Measurements from ENCODE around the gene ADAMTS9. TPM values are rescaled to one million over a fixed set of nuclear protein-coding genes. Genes with fewer than 3 reads are reported as not detected.

ADAMTS9 gene
- total and polyA plus RNA-seq, 2 donors (not counting 3 experiments of a cell fraction or from before 2014, with no cell fraction given) = 6.5 to 23.9 TPM

- TF ChIP-seq EZH2 (IDR thresholded peaks at IDR 0.05; ENCODE audit: borderline replicate concordance, low read depth, low read length, severe bottlenecking) = no peak
- peak; percentile 36 for TF ChIP-seq FOS (IDR thresholded peaks at IDR 0.05; ENCODE audit: borderline replicate concordance, insufficient read depth, low read length)
- TF ChIP-seq POLR2A (IDR thresholded peaks at IDR 0.05; ENCODE audit: low read depth, low read length) = no peak
- peak; percentile 42 for TF ChIP-seq GATA2 (IDR thresholded peaks at IDR 0.05; ENCODE audit: insufficient read depth, insufficient read length, low read depth, low read length)
- no peaks in the 10 kb centered on the region for H4K20me1 ChIP-seq (replicated peaks; ENCODE audit: control insufficient read depth, extremely low read depth, insufficient read depth, low read length)
- peak overlapping the region; percentile 45 for H3K4me2 ChIP-seq (ENCODE audit: insufficient read depth, low read length)
- no peaks in the 10 kb centered on the region for H3K79me2 ChIP-seq (ENCODE audit: control insufficient read depth, insufficient read depth, low read length)
- H3K27ac ChIP-seq (ENCODE audit: insufficient read depth, low read depth, low read length) = no peak overlapping the region
- H3K4me3 ChIP-seq (replicated peaks in 1 of 3; ENCODE audit: insufficient read depth in 1 of 3, low read depth in 1 of 3, low read length in 3 of 3) = no peak overlapping the region
- dilution Hi-C loops (cut with MboI; ENCODE audit: extremely low pct_ligation_motif_present, low sequenced_read_pairs) (no loop called here), intact Hi-C loops (cut with micrococcal nuclease) (no loop called here)
- FAIRE-seq (peak; percentile 76), DNase-seq (ENCODE audit: low read depth, low spot score) (peak; percentile 65)
- ChIA-PET CTCF (interaction anchor here (1.0 to 1.6 kb wide), 2 partner anchors 13 to 42 kb away, joined by 3 to 5 read pairs; no protein-coding TSS in a partner anchor), POLR2A (no interaction called here)
- H2AFZ ChIP-seq (ENCODE audit: low read depth, low read length) = peak overlapping the region; percentile 12
- peaks cover 0 to 2% of the 10 kb centered on the region in 2 experiments for H3K27me3 ChIP-seq (ENCODE audit: control insufficient read depth in 2 of 2, insufficient read depth in 2 of 2, low read length in 2 of 2)
- no peak overlapping the region for H3K9ac ChIP-seq (replicated peaks; ENCODE audit: extremely low read depth, insufficient read depth, low read length)
- peaks cover 9% of the 10 kb centered on the region for H3K4me1 ChIP-seq (ENCODE audit: control insufficient read depth, extremely low read depth, insufficient read depth, low read length)
- H3K9me3 ChIP-seq (replicated peaks; ENCODE audit: control insufficient read depth, insufficient read depth, low read length) = no peaks in the 10 kb centered on the region
- H3K9me1 ChIP-seq (replicated peaks; ENCODE audit: control insufficient read depth, extremely low read depth, insufficient read depth, low read length) = no peaks in the 10 kb centered on the region
- H3K36me3 ChIP-seq (ENCODE audit: control insufficient read depth in 2 of 2, extremely low read depth in 1 of 2, insufficient read depth in 2 of 2, low read length in 2 of 2) = no peaks in the 10 kb centered on the region
- no TSS peak for BruUV-seq (replicated peaks)
Observed at GRCh38 chr3:64505419-64505818, 182.4 kb downstream of the ADAMTS9 start.

DNA sequence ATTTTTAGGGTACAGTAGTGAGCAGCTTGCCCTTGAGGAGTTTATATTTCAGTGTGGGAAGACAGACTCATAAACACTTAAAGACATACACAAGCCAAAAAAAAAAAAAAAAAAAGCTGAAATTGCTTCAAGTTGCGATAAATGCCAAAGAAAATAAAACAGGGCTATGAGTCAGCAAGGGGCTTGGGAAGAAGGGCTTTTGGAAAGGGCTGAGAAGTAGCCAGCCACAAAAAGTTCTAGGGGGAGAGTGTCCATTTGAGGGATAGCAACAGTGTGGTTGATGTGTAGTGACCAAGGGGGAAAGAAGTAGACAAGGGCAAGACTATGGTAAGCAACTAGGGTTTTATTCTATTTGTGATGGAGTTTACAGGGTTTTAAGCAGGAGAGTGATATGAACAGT is 185.5 kb downstream of the ADAMTS9 start:
- Histone ChIP-seq H3K79me2 (ENCODE audit: control insufficient read depth, insufficient read depth, low read length) (no peaks in the 10 kb centered on the region), H3K4me2 (ENCODE audit: insufficient read depth, low read length) (no peak overlapping the region), H4K20me1 (replicated peaks; ENCODE audit: control insufficient read depth, extremely low read depth, insufficient read depth, low read length) (no peaks in the 10 kb centered on the region), H3K9me3 (replicated peaks; ENCODE audit: control insufficient read depth, insufficient read depth, low read length) (no peaks in the 10 kb centered on the region), H3K36me3 (ENCODE audit: control insufficient read depth in 2 of 2, extremely low read depth in 1 of 2, insufficient read depth in 2 of 2, low read length in 2 of 2) (no peaks in the 10 kb centered on the region), H3K9me1 (replicated peaks; ENCODE audit: control insufficient read depth, extremely low read depth, insufficient read depth, low read length) (no peaks in the 10 kb centered on the region), H3K4me1 (ENCODE audit: control insufficient read depth, extremely low read depth, insufficient read depth, low read length) (peaks cover 9% of the 10 kb centered on the region), H3K27me3 (ENCODE audit: control insufficient read depth in 2 of 2, insufficient read depth in 2 of 2, low read length in 2 of 2) (peaks cover 0 to 2% of the 10 kb centered on the region in 2 experiments), H2AFZ (ENCODE audit: low read depth, low read length) (no peak overlapping the region), H3K4me3 (replicated peaks in 1 of 3; ENCODE audit: insufficient read depth in 1 of 3, low read depth in 1 of 3, low read length in 3 of 3) (no peak overlapping the region), H3K9ac (replicated peaks; ENCODE audit: extremely low read depth, insufficient read depth, low read length) (no peak overlapping the region), H3K27ac (ENCODE audit: insufficient read depth, low read depth, low read length) (no peak overlapping the region)
- FAIRE-seq (no peak), DNase-seq (ENCODE audit: low read depth, low spot score) (peak; percentile 38)
- BruUV-seq (replicated peaks) = no TSS peak
- intact Hi-C loops (cut with micrococcal nuclease) (no loop called here), dilution Hi-C loops (cut with MboI; ENCODE audit: extremely low pct_ligation_motif_present, low sequenced_read_pairs) (no loop called here)
- TF ChIP-seq POLR2A (IDR thresholded peaks at IDR 0.05; ENCODE audit: low read depth, low read length) (no peak), POLR2AphosphoS5 (IDR thresholded peaks at IDR 0.05; ENCODE audit: insufficient read depth, low read depth, low read length) (no peak), EZH2 (IDR thresholded peaks at IDR 0.05; ENCODE audit: borderline replicate concordance, low read depth, low read length, severe bottlenecking) (no peak), FOS (IDR thresholded peaks at IDR 0.05; ENCODE audit: borderline replicate concordance, insufficient read depth, low read length) (no peak)
- ChIA-PET CTCF (no interaction called here), POLR2A (no interaction called here)
